Stimulated activated CD4-positive, alpha-beta T cell treated with anti-CD3 and anti-CD28 coated beads, Interleukin-2, amount 100 ng/mL, for 24 hours (primary cell): ENCODE results near the gene GABRP.
"Not testable (repeated sequence)": the region's sequence is repeated elsewhere in the genome, so short reads cannot be mapped to it uniquely, and the experiment has no call there.

Experiments used
- DNase-seq, 2 donors: peaks; one replicate each; pipeline ENCODE4 v3.0.0-alpha.2; 2020

Gene GABRP

GRCh38 chr5:170755679-170756456 lies 27.7 kb upstream of the GABRP start:
- DNase-seq = no peak

DNA sequence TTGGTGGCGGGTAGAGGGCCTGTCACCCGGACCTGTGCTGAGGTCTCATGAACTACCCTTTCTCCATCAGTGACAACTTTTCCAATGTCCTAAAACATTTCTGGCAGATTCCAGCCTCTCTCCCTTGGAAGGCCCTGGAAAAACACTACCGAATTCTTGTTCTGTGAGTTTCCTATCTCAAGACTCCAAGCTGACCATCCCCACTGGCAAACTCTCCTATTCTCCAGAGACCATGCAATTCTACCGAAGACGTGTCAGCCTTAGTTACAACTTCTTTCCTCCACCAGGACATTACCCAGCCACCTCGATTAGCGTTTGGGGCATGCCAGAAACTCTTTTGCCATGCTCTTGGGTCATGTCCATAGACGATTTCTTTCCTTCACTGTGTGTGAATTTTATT lies 26.8 kb upstream of the GABRP start:
- DNase-seq = no peak

GRCh38 chr5:170757182-170757601 lies 26.3 kb upstream of the GABRP start:
- no peak for DNase-seq

GRCh38 chr5:170757669-170758068 lies 25.9 kb upstream of the GABRP start:
- no peak for DNase-seq

GRCh38 chr5:170758481-170758880 lies 25.0 kb upstream of the GABRP start:
- DNase-seq = no peak

- no peak for DNase-seq
Measured at GRCh38 chr5:170760113-170760512, 23.4 kb upstream of the GABRP start.

- no peak for DNase-seq
Measured at GRCh38 chr5:170761048-170761707, 22.3 kb upstream of the GABRP start.

DNA sequence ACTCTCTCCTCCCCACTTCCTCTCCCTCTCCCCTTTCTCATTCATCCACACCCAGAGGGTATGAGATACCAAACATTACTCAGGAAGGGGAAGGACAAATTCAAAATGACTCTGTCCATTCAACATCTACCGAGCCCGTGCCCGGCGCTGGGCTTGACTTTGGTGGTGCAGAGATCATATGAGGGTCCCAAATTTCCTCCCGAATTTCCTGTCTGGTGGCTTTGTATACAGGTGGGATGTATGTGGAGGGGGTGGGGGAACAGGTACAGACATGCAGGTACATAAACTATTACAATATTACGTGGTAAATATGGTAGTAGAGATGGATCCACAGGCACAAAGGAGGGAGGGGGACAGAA lies 21.8 kb upstream of the GABRP start:
- no peak for DNase-seq

DNA sequence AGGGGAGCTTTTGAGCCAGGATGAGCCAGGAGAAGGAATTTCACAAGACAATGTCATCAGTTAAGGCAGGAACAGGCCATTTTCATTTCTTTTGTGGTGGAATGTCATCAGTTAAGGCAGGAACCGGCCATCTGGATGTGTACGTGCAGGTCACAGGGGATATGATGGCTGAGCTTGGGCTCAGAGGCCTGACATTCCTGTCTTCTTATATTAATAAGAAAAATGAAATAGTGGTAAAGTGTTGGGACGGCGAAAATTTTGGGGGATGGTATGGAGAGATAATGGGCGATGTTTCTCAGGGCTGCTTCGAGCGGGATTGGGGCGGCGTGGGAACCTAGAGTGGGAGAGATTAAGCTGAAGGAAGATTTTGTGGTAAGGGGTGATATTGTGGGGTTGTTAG lies 21.2 kb upstream of the GABRP start:
- DNase-seq = not testable (repeated sequence)

- not testable (repeated sequence) for DNase-seq
Measured at GRCh38 chr5:170765868-170766267, 17.7 kb upstream of the GABRP start.

DNA sequence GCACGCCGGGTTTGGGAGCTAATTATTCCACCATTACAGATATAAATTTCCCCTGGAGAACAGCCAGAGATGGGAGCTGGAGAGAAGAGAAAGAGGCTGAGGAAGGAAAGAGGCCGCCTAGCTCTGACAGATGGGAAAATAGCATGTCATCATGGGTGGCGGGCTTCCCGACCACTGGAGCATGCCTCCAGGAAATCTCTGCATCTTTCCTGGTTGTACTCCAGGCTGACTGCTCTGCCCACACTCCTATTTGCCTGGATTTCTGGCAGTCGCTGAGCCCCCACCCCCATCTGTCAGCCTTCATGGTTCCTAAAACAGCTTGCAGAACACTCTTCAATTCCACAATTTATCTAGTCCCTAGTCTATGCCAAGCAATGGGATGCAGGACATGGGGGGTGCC lies 14.3 kb upstream of the GABRP start:
- no peak for DNase-seq

- DNase-seq = no peak
Measured at GRCh38 chr5:170769898-170770416, 13.6 kb upstream of the GABRP start.

GRCh38 chr5:170771496-170771895 lies 12.0 kb upstream of the GABRP start:
- no peak for DNase-seq

DNA sequence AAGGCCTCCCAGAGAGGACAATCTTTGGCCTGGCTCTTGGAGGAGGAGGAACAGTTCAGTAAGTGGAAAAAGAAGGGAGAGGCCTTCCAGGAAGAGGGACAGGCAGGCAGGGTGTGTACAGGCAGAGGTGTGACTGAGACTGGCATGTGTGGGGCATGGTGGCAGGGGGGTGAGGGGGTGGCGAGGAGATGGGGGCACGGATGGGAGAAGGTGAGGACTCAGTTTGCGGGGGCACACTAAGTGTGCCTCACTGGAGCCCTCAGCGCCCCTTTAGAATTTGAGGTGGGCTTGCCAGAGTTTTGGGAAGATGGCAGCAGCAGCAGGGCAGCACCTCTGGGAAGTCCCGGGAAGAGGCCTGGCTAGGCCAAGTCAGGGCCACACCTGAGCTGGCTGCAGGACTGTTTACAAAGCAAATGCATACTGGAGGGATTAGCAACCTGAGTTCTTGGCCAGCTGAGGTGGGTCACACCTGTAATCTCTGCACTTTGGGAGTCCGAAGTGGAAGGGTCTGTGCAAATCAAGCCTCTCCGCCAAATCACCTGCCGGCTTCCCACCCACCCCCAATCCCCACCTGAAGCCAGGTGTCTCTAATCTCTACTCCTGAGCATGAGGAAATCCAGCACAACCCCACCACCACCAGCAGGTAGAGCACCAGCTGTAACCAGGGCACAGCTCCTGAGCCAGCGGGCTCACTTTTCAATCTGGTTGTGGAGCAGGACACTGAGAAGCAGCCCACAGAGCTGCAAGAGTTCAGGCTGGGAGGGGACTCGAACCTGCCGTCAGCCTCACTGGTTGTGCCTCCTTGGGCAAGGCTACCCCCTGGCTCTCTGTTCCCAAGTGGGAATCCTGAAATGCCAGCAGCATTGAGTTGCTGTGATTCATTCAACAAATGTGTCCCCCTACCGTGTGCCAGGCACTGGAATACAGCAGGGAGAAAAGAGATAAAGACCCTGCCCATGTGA lies 10.2 kb upstream of the GABRP start:
- DNase-seq = no peak

GRCh38 chr5:170774831-170775230 lies 8.7 kb upstream of the GABRP start:
- DNase-seq = no peak

GRCh38 chr5:170781946-170782345 lies 1.6 kb upstream of the GABRP start:
- no peak for DNase-seq

DNA sequence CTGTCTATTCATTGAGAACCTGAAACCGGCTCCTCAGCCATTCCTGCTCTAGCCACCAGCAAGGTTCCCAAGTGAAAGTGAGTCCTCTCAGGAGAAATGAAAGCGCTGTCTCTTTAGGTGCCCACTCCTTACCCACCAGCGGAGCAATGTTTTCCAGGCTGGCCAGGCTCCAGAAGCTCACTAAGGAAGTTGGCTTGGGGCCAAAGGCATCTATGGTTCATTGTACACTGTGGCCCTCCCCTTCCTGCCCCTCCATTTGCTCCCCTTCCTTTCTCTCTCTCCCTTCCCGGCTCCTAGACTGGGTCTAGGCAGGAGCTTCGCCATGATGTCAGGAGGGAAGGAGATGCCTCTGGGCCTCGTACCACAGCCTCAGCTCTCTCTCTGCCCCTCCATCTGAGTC lies 1.1 kb upstream of the GABRP start:
- DNase-seq = no peak

GRCh38 chr5:170785416-170785815 lies 1.9 kb downstream of the GABRP start:
- no peak for DNase-seq

DNA sequence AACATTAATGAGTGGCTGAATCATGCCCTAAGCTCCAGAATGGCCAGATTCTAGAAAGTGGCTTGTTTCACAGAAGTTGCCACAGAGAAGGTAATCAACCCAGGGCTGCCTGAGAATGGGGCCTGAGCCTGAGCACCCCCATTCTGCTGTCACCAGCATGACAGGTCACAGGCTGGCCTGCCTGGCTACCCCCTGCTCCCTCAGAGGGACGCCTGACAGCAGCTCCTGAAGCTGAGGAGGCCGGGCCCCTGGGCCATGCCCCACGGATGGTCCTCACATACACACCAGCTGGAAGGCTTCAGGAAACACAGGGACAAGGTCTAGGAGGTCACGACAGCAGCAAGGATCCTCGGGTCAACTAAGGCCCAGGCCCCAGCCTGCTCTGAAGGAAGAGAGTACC lies 3.7 kb downstream of the GABRP start:
- DNase-seq = no peak

DNA sequence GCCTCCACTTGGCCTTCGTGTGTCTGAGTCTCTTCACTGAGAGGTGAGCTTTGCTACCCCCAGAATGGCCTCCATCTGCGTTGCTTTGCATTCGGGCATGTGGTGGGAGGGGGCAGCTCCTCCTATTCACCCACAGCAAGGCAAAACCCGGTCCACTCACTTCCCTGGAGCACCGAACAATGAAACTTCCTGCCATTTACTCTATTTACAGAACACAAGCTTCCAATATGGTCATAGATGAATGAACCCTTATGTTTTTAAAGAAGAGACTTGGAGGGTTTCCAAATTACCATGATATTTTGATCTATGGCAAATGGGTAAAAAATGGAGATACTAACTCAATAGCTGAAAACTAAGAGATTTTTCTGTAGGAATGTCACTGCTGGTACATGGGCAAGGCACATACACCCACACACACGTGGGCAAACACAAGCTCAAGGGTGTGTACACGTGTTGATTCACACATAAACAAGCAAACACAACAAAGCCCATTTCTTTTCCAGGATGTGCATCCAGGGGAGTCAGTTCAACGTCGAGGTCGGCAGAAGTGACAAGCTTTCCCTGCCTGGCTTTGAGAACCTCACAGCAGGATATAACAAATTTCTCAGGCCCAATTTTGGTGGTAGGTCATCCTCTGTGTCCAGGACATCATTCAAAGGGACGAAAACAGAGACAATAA lies 5.2 kb downstream of the GABRP start:
- DNase-seq = no peak

GRCh38 chr5:170791325-170791954 lies 7.9 kb downstream of the GABRP start:
- peak in 1 of 2 donors; percentile 38 for DNase-seq

- no peak for DNase-seq
Measured at GRCh38 chr5:170792878-170793277, 9.4 kb downstream of the GABRP start.
